Thyroid gland (tissue), 4 donors: ENCODE data around the gene KIF12.

Source experiments
- POLR2A ChIP-seq, 2 donors: fragments of 450-650 bp; IDR thresholded peaks; one replicate each; pipeline ENCODE4 v1.6.1; 2017; ENCODE audit warnings: antibody characterized with exemption in 2 of 2, mild to moderate bottlenecking in 2 of 2, moderate library complexity in 1 of 2
- TF ChIP-seq, protein P1 (sequence below), 6 experiments: fragments of 200-600 bp in 3 of 6; fragments of 450-650 bp in 3 of 6; sonication (generic) in 3 of 6; IDR thresholded peaks; one replicate each; pipeline ENCODE4 v1.5.1; 2016 to 2019; ENCODE audit warnings: antibody characterized with exemption in 6 of 6, mild to moderate bottlenecking in 2 of 6, inconsistent platforms in 1 of 6, moderate library complexity in 1 of 6

GRCh38 chr9:114105236-114105635, 6.1 kb upstream of the KIF12 start:
- TF ChIP-seq, protein P1, sequence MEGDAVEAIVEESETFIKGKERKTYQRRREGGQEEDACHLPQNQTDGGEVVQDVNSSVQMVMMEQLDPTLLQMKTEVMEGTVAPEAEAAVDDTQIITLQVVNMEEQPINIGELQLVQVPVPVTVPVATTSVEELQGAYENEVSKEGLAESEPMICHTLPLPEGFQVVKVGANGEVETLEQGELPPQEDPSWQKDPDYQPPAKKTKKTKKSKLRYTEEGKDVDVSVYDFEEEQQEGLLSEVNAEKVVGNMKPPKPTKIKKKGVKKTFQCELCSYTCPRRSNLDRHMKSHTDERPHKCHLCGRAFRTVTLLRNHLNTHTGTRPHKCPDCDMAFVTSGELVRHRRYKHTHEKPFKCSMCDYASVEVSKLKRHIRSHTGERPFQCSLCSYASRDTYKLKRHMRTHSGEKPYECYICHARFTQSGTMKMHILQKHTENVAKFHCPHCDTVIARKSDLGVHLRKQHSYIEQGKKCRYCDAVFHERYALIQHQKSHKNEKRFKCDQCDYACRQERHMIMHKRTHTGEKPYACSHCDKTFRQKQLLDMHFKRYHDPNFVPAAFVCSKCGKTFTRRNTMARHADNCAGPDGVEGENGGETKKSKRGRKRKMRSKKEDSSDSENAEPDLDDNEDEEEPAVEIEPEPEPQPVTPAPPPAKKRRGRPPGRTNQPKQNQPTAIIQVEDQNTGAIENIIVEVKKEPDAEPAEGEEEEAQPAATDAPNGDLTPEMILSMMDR (IDR thresholded peaks at IDR 0.05), result no peak
- no peak for TF ChIP-seq POLR2A (IDR thresholded peaks at IDR 0.05)
